HepG2 (cell line): ENCODE measurements around the gene SLC25A45. TPM values are rescaled to one million over a fixed set of nuclear protein-coding genes. Genes with fewer than 3 reads are reported as not detected.

Source experiments
- ATF1 ChIP-seq: IDR thresholded peaks from 2 replicates; pipeline ENCODE4 v1.6.1; 2016; ENCODE audit warnings: mild to moderate bottlenecking, control low read depth
- CERS6 ChIP-seq: sonication (generic); formaldehyde crosslinking; IDR thresholded peaks from 2 replicates; pipeline ENCODE4 v1.5.0; 2020; ENCODE audit warnings: missing genetic modification reagents
- DR1 ChIP-seq: sonication (generic); formaldehyde crosslinking; IDR thresholded peaks from 2 replicates; pipeline ENCODE4 v1.8.0; 2021; ENCODE audit warnings: mild to moderate bottlenecking, missing genetic modification reagents, inconsistent platforms
- E2F2 ChIP-seq: sonication (generic); formaldehyde crosslinking; IDR thresholded peaks from 2 replicates; pipeline ENCODE4 v1.4.0; 2020; ENCODE audit warnings: missing genetic modification reagents, borderline replicate concordance
- HIC2 ChIP-seq: sonication (generic); formaldehyde crosslinking; IDR thresholded peaks from 2 replicates; pipeline ENCODE4 v1.9.0; 2022; ENCODE audit warnings: low read depth, missing genetic modification reagents
- HMGXB4 ChIP-seq, 2 experiments: sonication (generic) in 1 of 2; formaldehyde crosslinking in 1 of 2; IDR thresholded peaks; 2 replicates each; pipeline versions ENCODE4 v1.4.0 to v1.6.1; 2018 to 2020; ENCODE audit warnings: missing genetic modification reagents in 2 of 2, borderline replicate concordance in 1 of 2, low read depth in 1 of 2, mild to moderate bottlenecking in 1 of 2, missing biosample characterization in 1 of 2
- MXI1 ChIP-seq: IDR thresholded peaks from 3 replicates; pipeline ENCODE4 v1.6.1; 2012; ENCODE audit warnings: low read depth, low read length, inconsistent platforms, borderline replicate concordance
- NFIC ChIP-seq: IDR thresholded peaks from 2 replicates; pipeline ENCODE4 v1.6.1; 2012; ENCODE audit warnings: mild to moderate bottlenecking, low read length, inconsistent platforms
- PCBP2 ChIP-seq: fragments of 200-400 bp; formaldehyde crosslinking; optimal IDR thresholded peaks from 2 replicates; pipeline ENCODE3; 2018; ENCODE audit warnings: low read length, low read depth; ENCODE audit not compliant: poor library complexity, severe bottlenecking
- PRMT3 ChIP-seq: sonication (generic); formaldehyde crosslinking; IDR thresholded peaks from 2 replicates; pipeline ENCODE4 v1.8.1; 2022; ENCODE audit warnings: low read depth, mild to moderate bottlenecking, moderate library complexity, missing genetic modification reagents, borderline replicate concordance
- RCOR2 ChIP-seq: IDR thresholded peaks from 2 replicates; pipeline ENCODE4 v1.6.1; 2016; ENCODE audit warnings: missing biosample characterization, missing genetic modification reagents
- SAP130 ChIP-seq: IDR thresholded peaks from 2 replicates; pipeline ENCODE4 v1.6.1; 2016; ENCODE audit warnings: low read depth
- SOX5 ChIP-seq: IDR thresholded peaks from 2 replicates; pipeline ENCODE4 v1.6.1; 2016; ENCODE audit warnings: borderline replicate concordance
- STAT5B ChIP-seq: sonication (generic); formaldehyde crosslinking; IDR thresholded peaks from 2 replicates; pipeline ENCODE4 v1.4.0; 2020; ENCODE audit warnings: missing genetic modification reagents
- TEAD3 ChIP-seq: optimal IDR thresholded peaks from 2 replicates; pipeline ENCODE3; 2016; ENCODE audit warnings: borderline replicate concordance
- U2AF2 ChIP-seq: fragments of 200-400 bp; formaldehyde crosslinking; IDR thresholded peaks from 2 replicates; pipeline ENCODE4 v1.6.1; 2017; ENCODE audit warnings: low read depth, mild to moderate bottlenecking, low read length
- YEATS4 ChIP-seq: sonication (generic); formaldehyde crosslinking; IDR thresholded peaks from 2 replicates; pipeline ENCODE4 v1.4.0; 2020; ENCODE audit warnings: missing genetic modification reagents, borderline replicate concordance
- ZBTB2 ChIP-seq: sonication (generic); formaldehyde crosslinking; IDR thresholded peaks from 2 replicates; pipeline ENCODE4 v1.8.0; 2022; ENCODE audit warnings: low read depth, missing genetic modification reagents
- ZFP36 ChIP-seq: fragments of 150-350 bp; IDR thresholded peaks from 2 replicates; pipeline ENCODE4 v1.6.1; 2018; ENCODE audit warnings: borderline replicate concordance, low read length, low read depth; ENCODE audit not compliant: partially characterized antibody
- ZNF317 ChIP-seq: sonication (generic); formaldehyde crosslinking; IDR thresholded peaks from 2 replicates; pipeline ENCODE4 v1.5.0; 2020; ENCODE audit warnings: mild to moderate bottlenecking, missing genetic modification reagents
- ZNF543 ChIP-seq: sonication (generic); formaldehyde crosslinking; IDR thresholded peaks from 2 replicates; pipeline ENCODE4 v1.4.0; 2020; ENCODE audit warnings: mild to moderate bottlenecking, missing genetic modification reagents
- ZNF782 ChIP-seq: sonication (generic); formaldehyde crosslinking; IDR thresholded peaks from 2 replicates; pipeline ENCODE4 v1.4.0; 2020; ENCODE audit warnings: missing genetic modification reagents, mild to moderate bottlenecking, borderline replicate concordance
- ZSCAN29 ChIP-seq: sonication (generic); formaldehyde crosslinking; conservative IDR thresholded peaks from 2 replicates; pipeline ENCODE4 v1.4.0; 2020; ENCODE audit warnings: mild to moderate bottlenecking, missing genetic modification reagents
- polyA plus RNA-seq, 8 experiments: library from polyadenylated mRNA; depleted of rRNA in 3 of 8; stranded (reverse) in 7 of 8; unstranded in 1 of 8; fragments of >200 nt; fragmentation: Illumina TruSeq in 4 of 8; extraction: Trizol in 4 of 8; gene quantifications; 2 replicates each; pipeline versions ENCODE4 v1.2.1 to v1.2.3, GENCODE V29; 2011 to 2016; ENCODE audit warnings: low read depth in 4 of 8, missing spikeins in 1 of 8, mixed read lengths in 1 of 8; ENCODE audit not compliant: insufficient read depth in 1 of 8
- total RNA-seq, 5 experiments: library from RNA; depleted of rRNA; stranded (reverse); fragments of >200 nt; fragmentation: Illumina TruSeq; extraction: Trizol; gene quantifications; 2 replicates each; pipeline ENCODE4 v1.2.3, GENCODE V29; 2016; ENCODE audit warnings: low read depth in 1 of 5

The SLC25A45 gene
- total and polyA plus RNA-seq, 2 of the 13 experiments (the other 11 are each of a cell fraction or from before 2014, with no cell fraction given), result 1.2 to 3.4 TPM

GRCh38 chr11:65427691-65428577 lies 45.5 kb upstream of the SLC25A45 start (continued):
- TF ChIP-seq HMGXB4 (CRISPR knock-in tag; IDR thresholded peaks at IDR 0.05; ENCODE audit: borderline replicate concordance in 1 of 2, low read depth in 1 of 2), result no peak
- TF ChIP-seq ATF1 (CRISPR knock-in tag), result no peak
- no peak for TF ChIP-seq E2F2
- no peak for TF ChIP-seq DR1 (CRISPR knock-in tag)
- no peak for TF ChIP-seq TEAD3 (CRISPR knock-in tag)
- no peak; the same call in 2 of the 3 replicates for TF ChIP-seq MXI1
- TF ChIP-seq HIC2 (CRISPR knock-in tag), result peak; percentile 51; the same call in 1 of the 2 replicates
- TF ChIP-seq ZNF543 (CRISPR knock-in tag), result no peak
- no peak for TF ChIP-seq ZNF317
- TF ChIP-seq PRMT3 (CRISPR knock-in tag), result no peak
- TF ChIP-seq CERS6, result no peak
- TF ChIP-seq ZSCAN29 (CRISPR knock-in tag), result no peak
- TF ChIP-seq ZBTB2, result no peak
- no peak for TF ChIP-seq U2AF2
- TF ChIP-seq RCOR2 (CRISPR knock-in tag), result no peak
- no peak for TF ChIP-seq ZNF782 (CRISPR knock-in tag)
- TF ChIP-seq ZFP36, result no peak
- no peak for TF ChIP-seq SOX5 (CRISPR knock-in tag)
- no peak for TF ChIP-seq STAT5B (CRISPR knock-in tag)
- no peak for TF ChIP-seq NFIC
- peak; percentile 33 for TF ChIP-seq SAP130 (CRISPR knock-in tag)
- no peak for TF ChIP-seq YEATS4 (CRISPR knock-in tag)
- no peak for TF ChIP-seq PCBP2
